Prostate gland (tissue), 2 donors: Measurements from ENCODE around the gene LOXL4. TPM values are rescaled to one million over a fixed set of nuclear protein-coding genes. Genes with fewer than 3 reads are reported as not detected.

Experiments
- DNase-seq: peaks from one replicate; pipeline ENCODE4 v3.0.0-alpha.2; 2019; ENCODE audit warnings: low spot score
- H3K27ac ChIP-seq, 2 donors: fragments of 200-600 bp; sonication (generic); 2 replicates each; pipeline ENCODE4 v1.5.1; 2017 to 2019
- H3K27me3 ChIP-seq: fragments of 200-600 bp; sonication (generic); replicated peaks from 2 replicates; pipeline ENCODE4 v1.5.1; 2019; ENCODE audit not compliant: insufficient read depth
- H3K36me3 ChIP-seq, 2 donors: fragments of 200-600 bp; sonication (generic); 1 replicate in 1 of 2; 2 replicates in 1 of 2; pipeline versions ENCODE4 v1.5.1 to v1.8.1; 2017 to 2019
- H3K4me1 ChIP-seq: fragments of 200-600 bp; sonication (generic); replicated peaks from 2 replicates; pipeline ENCODE4 v1.5.1; 2019
- H3K4me3 ChIP-seq, 2 donors: fragments of 200-600 bp; sonication (generic); 2 replicates each; pipeline ENCODE4 v1.5.1; 2017 to 2019
- H3K9me3 ChIP-seq: fragments of 200-600 bp; sonication (generic); 2 replicates; pipeline ENCODE4 v1.5.1; 2017
- POLR2A ChIP-seq: fragments of 450-650 bp; IDR thresholded peaks from one replicate; pipeline ENCODE4 v1.6.1; 2016; ENCODE audit warnings: antibody characterized with exemption, mild to moderate bottlenecking
- POLR2AphosphoS5 ChIP-seq: sonication (generic); formaldehyde crosslinking; IDR thresholded peaks from one replicate; pipeline ENCODE4 v1.6.1; 2017; ENCODE audit warnings: antibody characterized with exemption
- WGBS: methylation state at CpG from one replicate; pipeline ENCODE4 v1.1.5; 2018; 5-methylcytosine and 5-hydroxymethylcytosine counted together
- intact Hi-C: fragments of 100-400 bp; cut with DNase I; formaldehyde crosslinking; loops from one replicate; pipeline ENCODE4 v1.14.2; 2022
- total RNA-seq, 2 donors: library from RNA; depleted of rRNA; stranded (reverse); fragments of >200 nt; gene quantifications; one replicate each; pipeline ENCODE4 v1.1.0, GENCODE V29; 2016
- TF ChIP-seq, protein P1 (sequence below), 4 experiments: fragments of 200-600 bp in 2 of 4; fragments of 450-650 bp in 2 of 4; sonication (generic) in 2 of 4; IDR thresholded peaks; 1 replicate in 3 of 4; 2 replicates in 1 of 4; pipeline ENCODE4 v1.5.1; 2016 to 2019; ENCODE audit warnings: antibody characterized with exemption in 4 of 4, mild to moderate bottlenecking in 2 of 4, moderate library complexity in 2 of 4

Gene LOXL4
- total RNA-seq, 2 donors from 2014 or later = 7.4 to 26.8 TPM

DNA sequence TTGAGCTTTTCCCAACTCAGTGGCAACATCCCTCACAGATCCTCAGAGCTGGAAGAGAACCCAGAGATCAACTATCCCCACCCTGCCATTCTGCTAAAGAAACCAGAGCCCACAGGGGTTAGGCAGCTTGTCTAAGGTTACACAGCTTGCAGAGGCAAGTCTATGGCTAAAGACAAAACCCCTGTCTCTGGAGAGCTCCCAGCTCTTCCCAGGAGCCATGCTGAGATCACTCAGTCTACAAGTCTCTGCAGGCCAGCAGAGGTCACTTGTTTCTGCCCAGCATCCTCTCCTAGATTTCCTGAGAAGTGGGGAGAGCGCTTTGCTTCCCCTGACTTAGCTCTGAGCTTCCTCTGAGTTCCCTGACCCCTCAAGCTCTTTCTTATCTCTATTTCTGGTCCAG lies 28.5 kb upstream of the LOXL4 start:
- TF ChIP-seq POLR2A = no peak
- no peak for TF ChIP-seq POLR2AphosphoS5
- TF ChIP-seq, protein P1, sequence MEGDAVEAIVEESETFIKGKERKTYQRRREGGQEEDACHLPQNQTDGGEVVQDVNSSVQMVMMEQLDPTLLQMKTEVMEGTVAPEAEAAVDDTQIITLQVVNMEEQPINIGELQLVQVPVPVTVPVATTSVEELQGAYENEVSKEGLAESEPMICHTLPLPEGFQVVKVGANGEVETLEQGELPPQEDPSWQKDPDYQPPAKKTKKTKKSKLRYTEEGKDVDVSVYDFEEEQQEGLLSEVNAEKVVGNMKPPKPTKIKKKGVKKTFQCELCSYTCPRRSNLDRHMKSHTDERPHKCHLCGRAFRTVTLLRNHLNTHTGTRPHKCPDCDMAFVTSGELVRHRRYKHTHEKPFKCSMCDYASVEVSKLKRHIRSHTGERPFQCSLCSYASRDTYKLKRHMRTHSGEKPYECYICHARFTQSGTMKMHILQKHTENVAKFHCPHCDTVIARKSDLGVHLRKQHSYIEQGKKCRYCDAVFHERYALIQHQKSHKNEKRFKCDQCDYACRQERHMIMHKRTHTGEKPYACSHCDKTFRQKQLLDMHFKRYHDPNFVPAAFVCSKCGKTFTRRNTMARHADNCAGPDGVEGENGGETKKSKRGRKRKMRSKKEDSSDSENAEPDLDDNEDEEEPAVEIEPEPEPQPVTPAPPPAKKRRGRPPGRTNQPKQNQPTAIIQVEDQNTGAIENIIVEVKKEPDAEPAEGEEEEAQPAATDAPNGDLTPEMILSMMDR (IDR thresholded peaks at IDR 0.05) = no peak
- H3K9me3 ChIP-seq = no peaks in the 10 kb centered on the region
- H3K36me3 ChIP-seq = no peaks in the 10 kb centered on the region
- no peak overlapping the region for H3K27ac ChIP-seq
- H3K4me3 ChIP-seq = no peak overlapping the region
- H3K4me1 ChIP-seq = no peaks in the 10 kb centered on the region
- H3K27me3 ChIP-seq = no peaks in the 10 kb centered on the region
- no peak for DNase-seq
- WGBS = 64% methylated on average over 1 of the region's 1 CpG
- intact Hi-C loops = no loop called here

DNA sequence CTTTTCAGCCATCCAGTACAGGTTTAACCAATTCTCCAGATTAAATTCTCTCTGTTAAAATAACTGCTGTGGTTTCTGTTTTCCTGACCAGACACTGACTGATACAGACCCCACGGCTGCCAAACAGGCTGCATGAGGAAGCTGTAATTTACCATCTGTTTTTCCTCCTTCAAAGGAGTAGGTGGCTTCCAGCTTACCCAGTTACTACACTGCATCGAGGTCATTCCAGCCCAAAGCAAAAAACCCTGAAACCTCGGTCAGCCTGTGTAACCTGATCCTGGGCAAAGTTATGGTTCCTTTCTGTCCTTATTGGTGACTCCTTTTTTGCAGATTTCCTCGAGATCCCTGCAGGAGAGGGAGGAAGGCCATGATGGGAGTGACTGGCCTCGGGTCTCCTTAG lies 27.9 kb upstream of the LOXL4 start:
- intact Hi-C loops = no loop called here
- Histone ChIP-seq H3K4me1 (no peaks in the 10 kb centered on the region), H3K4me3 (no peak overlapping the region), H3K36me3 (no peaks in the 10 kb centered on the region), H3K27me3 (no peaks in the 10 kb centered on the region), H3K27ac (no peak overlapping the region), H3K9me3 (no peaks in the 10 kb centered on the region)
- no peak for TF ChIP-seq POLR2AphosphoS5
- no peak for TF ChIP-seq POLR2A
- TF ChIP-seq, protein P1 (IDR thresholded peaks at IDR 0.05) = no peak
- WGBS = 39% methylated on average over 5 of the region's 5 CpGs
- no peak for DNase-seq

DNA sequence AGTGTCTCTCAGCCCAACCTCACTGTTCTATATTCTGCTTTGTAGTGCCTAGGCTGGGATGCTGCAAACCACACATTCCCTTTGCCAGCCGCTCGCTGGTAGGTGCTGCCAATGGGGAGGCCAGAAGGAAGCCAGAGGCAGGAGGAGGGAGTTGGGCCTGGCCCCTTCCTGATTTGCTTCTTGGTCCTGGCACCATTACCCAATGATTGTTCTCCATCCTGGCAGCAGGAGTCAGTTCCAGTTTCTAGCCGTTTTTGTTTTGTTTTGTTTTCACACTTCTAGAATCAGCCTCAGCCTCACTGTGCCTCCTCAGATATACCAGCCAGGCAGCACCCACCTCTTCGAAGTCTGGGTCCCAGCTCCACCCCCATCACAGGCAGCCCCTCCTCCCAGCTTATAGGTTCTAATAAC lies 27.4 kb upstream of the LOXL4 start:
- Histone ChIP-seq H3K4me3 (no peak overlapping the region), H3K9me3 (no peaks in the 10 kb centered on the region), H3K36me3 (no peaks in the 10 kb centered on the region), H3K4me1 (no peaks in the 10 kb centered on the region), H3K27me3 (no peaks in the 10 kb centered on the region), H3K27ac (no peak overlapping the region)
- intact Hi-C loops = no loop called here
- no peak for DNase-seq
- 40% methylated on average over 4 of the region's 4 CpGs for WGBS
- TF ChIP-seq POLR2AphosphoS5 (no peak), POLR2A (no peak)
- TF ChIP-seq, protein P1 (IDR thresholded peaks at IDR 0.05) = no peak

DNA sequence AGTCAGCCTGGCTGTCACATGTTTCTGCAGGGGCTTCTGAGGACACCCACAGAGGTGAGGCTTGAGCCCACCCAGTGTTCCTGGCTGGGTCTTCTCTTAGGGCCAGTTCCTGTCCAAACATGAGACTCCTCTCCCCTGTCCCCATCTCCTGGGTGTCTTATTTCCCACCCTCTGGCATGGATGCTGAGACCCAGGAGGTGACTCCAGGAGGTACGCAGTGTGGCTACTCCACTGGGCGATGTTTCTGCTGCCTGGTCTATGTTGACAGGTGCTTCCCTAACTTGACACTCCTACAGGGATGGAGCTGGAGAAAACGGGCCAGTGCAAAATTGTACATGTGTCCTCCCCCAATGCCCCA lies 26.3 kb upstream of the LOXL4 start:
- H3K27me3 ChIP-seq = no peaks in the 10 kb centered on the region
- no peaks in the 10 kb centered on the region for H3K9me3 ChIP-seq
- H3K36me3 ChIP-seq = no peaks in the 10 kb centered on the region
- intact Hi-C loops = no loop called here
- DNase-seq = no peak
- no peaks in the 10 kb centered on the region for H3K4me1 ChIP-seq
- WGBS = 78% methylated on average over 3 of the region's 3 CpGs
- H3K4me3 ChIP-seq = no peak overlapping the region
- H3K27ac ChIP-seq = no peak overlapping the region
- TF ChIP-seq POLR2A = no peak
- TF ChIP-seq, protein P1 (IDR thresholded peaks at IDR 0.05) = no peak

DNA sequence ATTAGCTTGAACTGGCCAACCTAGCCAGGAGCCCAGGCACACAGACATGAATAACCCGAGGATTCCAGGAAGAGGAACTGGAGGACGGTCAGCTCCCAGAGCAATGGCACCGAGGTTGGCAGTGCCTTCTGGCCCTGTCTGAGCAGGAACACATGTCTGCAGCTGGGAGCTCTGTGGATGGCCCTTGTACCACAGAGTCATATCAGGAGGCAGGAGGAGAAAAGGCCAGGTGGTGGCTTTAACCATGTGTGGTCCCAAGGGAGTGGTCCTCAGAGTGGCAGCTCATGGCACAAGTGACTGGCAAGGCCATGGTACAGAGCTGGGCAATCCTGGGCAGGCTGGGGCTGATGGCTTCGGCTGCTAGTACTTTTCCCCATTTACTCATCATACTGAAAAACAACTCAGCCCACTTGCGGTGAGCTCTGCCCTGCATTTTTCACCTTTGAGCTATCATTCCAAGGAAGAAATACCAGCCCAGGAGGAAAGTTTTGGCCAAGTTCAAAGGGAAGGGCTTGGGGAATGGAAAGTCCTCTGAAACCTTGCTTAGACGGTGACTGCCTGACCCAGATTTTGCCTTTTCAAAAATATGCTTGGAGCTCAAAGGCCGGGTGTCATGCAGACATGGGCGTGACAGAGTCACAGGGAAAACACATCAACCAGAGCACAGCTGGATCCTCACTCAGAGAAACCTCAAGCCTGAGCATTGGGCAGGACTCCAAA lies 25.7 kb upstream of the LOXL4 start:
- DNase-seq = no peak
- no peak overlapping the region for H3K27ac ChIP-seq
- H3K4me3 ChIP-seq = no peak overlapping the region
- no peaks in the 10 kb centered on the region for H3K36me3 ChIP-seq
- no peaks in the 10 kb centered on the region for H3K27me3 ChIP-seq
- TF ChIP-seq POLR2AphosphoS5 (no peak), POLR2A (no peak)
- TF ChIP-seq, protein P1 (IDR thresholded peaks at IDR 0.05) = no peak
- H3K4me1 ChIP-seq = no peaks in the 10 kb centered on the region
- WGBS = 57% methylated on average over 8 of the region's 8 CpGs
- H3K9me3 ChIP-seq = no peaks in the 10 kb centered on the region
- intact Hi-C loops = no loop called here
